ENCODE measurements around the gene CABP7.

The CABP7 gene

GRCh38 chr22:29723766-29724165 lies 4.0 kb downstream of the CABP7 start:
- no peak for DNase-seq

GRCh38 chr22:29724843-29725242 lies 5.0 kb downstream of the CABP7 start:
- no peak for DNase-seq

GRCh38 chr22:29726106-29726505 lies 6.3 kb downstream of the CABP7 start:
- DNase-seq = no peak

GRCh38 chr22:29726512-29727130 lies 6.8 kb downstream of the CABP7 start:
- no peak for DNase-seq

- DNase-seq = no peak
Observed at GRCh38 chr22:29727131-29727523, 7.3 kb downstream of the CABP7 start.

GRCh38 chr22:29729161-29729560 lies 9.4 kb downstream of the CABP7 start:
- DNase-seq = no peak

- DNase-seq = no peak
Observed at GRCh38 chr22:29731058-29731850, 11.5 kb downstream of the CABP7 start.

GRCh38 chr22:29732883-29733282 lies 13.1 kb downstream of the CABP7 start:
- no peak for DNase-seq

GRCh38 chr22:29733362-29734201 lies 13.8 kb downstream of the CABP7 start:
- no peak for DNase-seq

GRCh38 chr22:29734406-29734805 lies 14.6 kb downstream of the CABP7 start:
- DNase-seq = no peak

GRCh38 chr22:29734838-29735237 lies 15.0 kb downstream of the CABP7 start:
- no peak for DNase-seq

GRCh38 chr22:29735416-29735815 lies 15.6 kb downstream of the CABP7 start:
- no peak for DNase-seq

GRCh38 chr22:29737251-29738117 lies 17.7 kb downstream of the CABP7 start:
- DNase-seq = no peak

GRCh38 chr22:29738118-29738815 lies 18.5 kb downstream of the CABP7 start:
- no peak for DNase-seq

GRCh38 chr22:29739346-29739875 lies 19.6 kb downstream of the CABP7 start:
- no peak for DNase-seq

GRCh38 chr22:29740216-29740615 lies 20.4 kb downstream of the CABP7 start:
- no peak for DNase-seq

- no peak for DNase-seq
Observed at GRCh38 chr22:29741926-29742325, 22.1 kb downstream of the CABP7 start.

GRCh38 chr22:29742326-29742725 lies 22.5 kb downstream of the CABP7 start:
- DNase-seq = no peak

- no peak for DNase-seq
Observed at GRCh38 chr22:29744902-29745301, 25.1 kb downstream of the CABP7 start.

- no peak for DNase-seq
Observed at GRCh38 chr22:29747832-29748231, 28.0 kb downstream of the CABP7 start.

- no peak for DNase-seq
Observed at GRCh38 chr22:29748248-29748893, 28.6 kb downstream of the CABP7 start.
